Stimulated activated naive CD4-positive, alpha-beta T cell treated with Interleukin-2 at 50 U/mL for 16 hours (primary cell): ENCODE results near the gene LRRC14B.
"Not testable (repeated sequence)": the region's sequence is repeated elsewhere in the genome, so short reads cannot be mapped to it uniquely, and the experiment has no call there.

Experiments
- DNase-seq: peaks from one replicate; lab custom pipeline; 2025; lab: John Stamatoyannopoulos, UW

Gene LRRC14B

DNA sequence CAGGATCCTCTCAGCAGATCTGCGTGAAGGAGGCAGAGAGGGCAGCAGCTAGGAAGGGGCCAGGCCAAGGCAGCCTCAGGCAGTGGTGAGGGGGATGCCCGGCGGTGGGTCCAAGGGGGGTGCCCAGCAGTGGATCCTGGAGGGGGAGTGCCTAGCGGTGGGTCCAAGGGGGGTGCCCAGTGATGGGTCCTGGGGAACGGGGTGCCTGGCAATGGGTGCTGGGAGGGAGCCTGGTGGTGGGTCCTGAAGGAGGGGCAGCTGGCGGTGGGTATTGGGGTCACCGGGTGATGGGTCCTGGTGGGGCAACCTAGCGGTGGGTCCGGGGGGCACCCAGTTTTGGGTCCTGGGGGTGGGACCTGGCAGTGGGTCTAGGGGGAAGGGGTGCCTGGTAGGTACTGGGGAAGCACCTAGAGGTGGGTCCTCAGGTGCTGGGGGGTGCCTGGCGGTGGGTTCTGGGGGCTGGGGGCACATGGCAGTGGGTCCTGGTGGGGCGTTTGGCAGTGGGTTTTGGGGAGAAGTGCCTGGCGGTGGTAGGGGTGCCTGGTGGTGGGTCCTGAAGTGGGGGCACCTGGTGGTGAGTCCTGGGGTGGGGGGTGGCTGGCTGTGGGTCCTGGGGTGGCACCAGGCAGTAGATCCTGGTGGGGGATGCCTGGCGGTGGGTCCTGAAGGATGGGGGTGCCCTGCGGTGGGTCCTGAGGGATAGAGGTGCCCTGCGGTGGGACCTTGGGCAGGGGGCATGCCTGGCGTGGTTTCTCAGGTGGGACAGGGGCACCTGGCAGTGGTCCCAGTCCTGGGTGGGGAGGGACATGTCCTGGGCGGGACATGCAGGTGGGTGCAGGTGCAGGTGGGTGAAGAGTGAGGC, 1.9 kb downstream of the LRRC14B start:
- DNase-seq, result no peak

DNA sequence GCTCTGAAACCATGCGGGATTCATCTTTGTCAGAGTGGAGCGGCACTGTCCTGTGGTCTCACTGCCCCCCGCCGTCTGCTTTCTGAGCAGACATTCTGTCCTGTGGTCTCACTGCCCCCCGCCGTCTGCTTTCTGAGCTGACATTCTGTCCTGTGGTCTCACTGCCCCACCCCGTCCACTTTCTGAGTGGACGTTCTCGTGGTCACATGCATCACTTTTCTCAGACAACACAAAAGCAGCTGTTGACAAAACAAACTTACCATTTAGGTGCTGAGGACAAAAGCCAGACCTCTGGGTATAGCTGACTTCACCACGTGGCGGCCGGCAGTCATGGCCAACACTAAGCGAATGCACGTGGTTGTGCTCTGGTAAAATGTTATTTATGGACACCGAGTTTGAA, 2.8 kb downstream of the LRRC14B start:
- no peak for DNase-seq

DNA sequence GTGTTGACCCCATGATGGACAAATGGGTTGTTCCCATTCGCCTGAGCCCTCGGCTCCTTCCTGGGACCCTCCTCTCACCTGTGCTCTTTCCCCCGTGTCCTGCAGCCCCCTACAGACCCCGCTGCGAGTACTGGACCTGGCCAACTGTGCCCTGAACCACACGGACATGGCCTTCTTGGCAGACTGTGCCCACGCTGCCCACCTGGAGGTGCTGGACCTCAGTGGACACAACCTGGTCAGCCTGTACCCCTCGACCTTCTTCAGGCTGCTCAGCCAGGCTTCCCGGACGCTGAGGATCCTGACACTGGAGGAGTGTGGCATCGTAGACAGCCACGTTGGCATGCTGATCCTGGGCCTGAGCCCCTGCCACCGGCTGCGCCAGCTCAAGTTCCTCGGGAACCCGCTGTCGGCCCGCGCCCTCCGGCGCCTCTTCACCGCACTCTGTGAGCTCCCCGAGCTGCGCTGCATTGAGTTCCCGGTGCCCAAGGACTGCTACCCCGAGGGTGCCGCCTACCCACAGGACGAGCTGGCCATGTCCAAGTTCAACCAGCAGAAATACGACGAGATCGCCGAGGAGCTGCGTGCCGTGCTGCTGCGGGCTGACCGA, 3.4 kb downstream of the LRRC14B start:
- DNase-seq, result no peak

DNA sequence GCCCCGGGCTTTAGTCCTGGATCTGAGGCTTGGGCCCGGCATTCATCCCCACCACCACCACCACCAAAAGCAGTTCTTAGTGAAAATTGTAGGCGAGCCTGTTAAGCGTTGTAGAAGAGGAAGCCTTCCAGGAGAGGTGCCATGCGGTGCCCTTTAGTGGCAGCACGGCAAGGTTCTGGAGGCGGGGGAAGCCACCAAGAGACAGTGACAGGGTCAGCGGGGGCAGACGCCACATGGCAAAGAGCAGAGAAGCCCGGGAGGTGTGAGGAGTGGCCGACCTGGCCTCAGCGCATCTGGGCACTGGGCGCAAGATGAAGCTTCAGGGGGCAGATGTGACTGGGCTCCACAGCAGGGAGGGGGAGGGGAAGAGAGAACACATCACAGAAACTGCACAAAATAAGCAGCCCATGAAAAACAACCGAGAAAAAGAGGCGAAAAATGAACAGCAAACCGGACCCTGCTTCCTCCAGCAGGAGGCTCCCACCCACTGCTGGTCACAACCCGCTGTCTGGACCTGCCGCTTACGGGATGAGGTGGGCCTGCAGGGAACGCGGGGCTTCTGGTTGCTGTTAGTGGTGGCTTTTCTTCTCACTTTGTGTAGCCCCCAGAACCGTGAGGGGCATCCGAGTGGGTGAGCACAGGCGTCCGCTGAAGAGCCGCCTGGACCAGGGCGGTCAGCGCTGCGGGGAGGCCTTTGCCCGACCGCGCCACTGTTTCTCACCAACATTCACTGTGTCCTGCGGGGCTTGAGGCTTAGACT, 4.3 kb downstream of the LRRC14B start:
- DNase-seq, result no peak

DNA sequence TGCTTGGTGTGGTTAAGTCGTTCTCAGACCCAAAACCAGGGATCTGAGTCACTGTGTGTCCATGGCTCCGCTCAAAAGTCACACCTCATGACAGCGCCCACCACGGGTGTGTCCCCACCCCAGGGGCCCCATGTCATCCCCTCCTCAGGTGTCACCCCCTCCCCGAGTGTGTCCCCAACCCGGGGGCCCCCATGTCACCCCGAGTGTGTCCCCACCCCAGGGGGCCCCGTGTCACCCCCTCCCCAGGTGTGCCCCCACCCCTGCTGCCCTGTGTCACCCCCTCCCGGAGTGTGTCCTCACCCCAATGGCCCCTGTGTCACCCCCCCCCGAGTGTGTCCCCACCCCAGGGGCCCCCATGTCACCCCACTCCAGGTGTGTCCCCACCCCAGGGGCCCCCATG, 5.1 kb downstream of the LRRC14B start:
- DNase-seq, result no peak

DNA sequence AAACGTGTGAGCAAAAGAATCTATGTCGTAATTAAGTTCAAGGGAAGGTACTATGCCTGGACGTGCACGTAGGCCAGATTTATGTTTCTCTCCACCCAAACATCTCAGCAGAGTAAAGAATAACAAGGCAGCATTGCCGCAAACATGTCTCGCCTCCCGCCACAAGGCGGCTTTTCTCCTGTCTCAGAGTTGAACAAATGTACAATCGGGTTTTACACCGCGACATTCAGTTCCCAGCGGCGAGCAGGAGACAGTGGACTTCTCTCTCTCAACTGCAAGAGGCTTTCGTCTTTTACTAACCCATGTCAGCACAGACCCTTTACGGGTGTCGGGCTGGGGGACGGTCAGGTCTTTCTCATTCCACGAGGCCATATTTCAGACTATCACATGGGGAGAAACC, 5.7 kb downstream of the LRRC14B start:
- not testable (repeated sequence) for DNase-seq

DNA sequence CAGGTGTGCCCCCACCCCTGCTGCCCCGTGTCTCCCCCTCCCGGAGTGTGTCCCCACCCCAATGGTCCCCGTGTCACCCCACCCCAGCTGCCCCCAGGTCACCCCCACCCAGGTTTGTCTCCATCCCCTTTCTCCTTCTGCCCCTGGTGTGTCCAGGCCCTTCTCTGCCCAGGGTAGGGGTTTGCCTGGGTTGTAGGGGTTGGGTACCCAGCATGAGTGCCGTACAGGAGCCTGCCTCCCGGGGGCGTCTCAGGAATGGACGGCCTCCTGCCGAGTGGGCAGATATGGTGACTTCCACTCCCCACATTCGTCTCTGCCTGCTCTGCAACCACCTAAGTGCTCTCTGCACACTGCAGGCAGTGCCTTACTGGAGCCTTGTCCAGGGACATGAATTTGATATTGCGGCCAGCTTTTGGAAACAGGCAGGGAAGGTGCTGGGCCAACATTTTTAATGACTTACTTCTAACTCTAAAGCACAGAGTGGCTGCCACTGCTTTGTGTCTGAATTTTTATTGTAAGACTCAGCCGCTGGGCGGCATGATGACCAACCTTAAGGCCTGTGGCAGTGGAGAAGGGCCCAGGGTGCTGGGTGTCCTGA, 6.7 kb downstream of the LRRC14B start:
- no peak for DNase-seq

DNA sequence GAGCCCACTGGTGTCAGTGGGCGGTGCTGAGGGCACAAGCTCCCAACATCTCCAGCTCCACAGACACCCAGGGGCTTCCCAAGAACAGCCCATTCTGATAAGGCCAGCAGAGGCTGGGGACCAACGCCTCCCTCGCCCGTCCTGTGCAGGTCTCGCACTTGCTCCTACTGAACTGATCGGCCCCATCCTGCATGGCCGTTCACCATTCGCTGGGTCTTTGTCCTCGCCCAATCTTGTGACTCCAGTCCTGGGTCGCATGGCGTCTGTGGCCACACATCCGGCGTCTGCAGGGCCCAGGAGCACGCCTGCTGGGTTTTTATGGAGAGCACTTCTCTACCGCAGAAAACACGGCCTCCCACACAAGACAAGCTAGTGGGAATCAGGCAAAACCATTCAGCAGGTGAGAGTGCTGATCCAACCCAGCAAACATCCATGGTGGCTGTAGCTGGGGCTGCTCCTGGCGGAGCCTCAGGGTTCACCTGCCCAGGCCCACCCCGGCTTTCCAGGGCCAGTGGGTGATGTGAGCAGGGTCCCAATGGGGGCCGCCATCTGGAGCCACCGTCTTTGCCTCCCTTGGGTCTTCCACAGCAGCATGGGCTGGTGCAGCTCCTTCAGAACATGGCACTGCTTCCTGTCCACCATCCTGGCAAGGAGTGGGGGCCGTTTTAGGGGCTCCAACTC, 7.4 kb downstream of the LRRC14B start:
- no peak for DNase-seq

DNA sequence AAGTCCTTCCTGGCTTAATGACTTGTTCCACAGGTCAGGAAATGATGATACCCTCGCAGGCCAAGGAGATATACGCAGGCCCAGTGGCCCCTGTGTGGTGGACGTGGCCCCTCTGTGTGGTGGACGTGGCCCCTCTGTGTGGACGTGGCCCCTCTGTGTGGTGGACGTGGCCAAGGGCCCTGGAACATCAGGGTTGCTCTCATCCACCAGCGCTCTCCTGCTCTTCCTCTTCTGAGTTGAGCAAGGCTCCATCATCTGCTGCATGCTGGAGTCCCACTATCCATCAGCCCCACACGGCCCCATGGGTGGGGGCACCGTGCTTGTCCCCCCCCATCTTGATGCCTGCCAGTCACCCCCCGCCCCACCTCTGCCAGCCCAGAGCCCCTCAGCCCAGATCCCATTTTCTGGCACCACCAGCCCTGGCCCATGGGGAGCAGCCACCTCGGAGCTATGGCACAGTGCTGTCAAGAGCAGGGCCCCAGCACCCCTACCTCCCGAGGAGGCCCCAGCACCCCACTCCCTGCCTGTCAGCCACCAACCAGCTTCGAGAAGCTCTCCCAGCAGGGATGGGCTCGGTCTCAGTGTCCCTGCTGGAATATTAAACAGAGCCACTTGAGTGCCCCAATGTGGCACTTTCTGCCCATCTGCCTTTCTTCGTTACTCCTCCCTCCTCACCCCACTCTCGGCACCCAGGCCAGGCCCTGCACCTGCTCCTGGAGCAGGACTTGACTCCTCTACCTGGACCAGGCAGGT, 8.1 kb downstream of the LRRC14B start:
- no peak for DNase-seq

DNA sequence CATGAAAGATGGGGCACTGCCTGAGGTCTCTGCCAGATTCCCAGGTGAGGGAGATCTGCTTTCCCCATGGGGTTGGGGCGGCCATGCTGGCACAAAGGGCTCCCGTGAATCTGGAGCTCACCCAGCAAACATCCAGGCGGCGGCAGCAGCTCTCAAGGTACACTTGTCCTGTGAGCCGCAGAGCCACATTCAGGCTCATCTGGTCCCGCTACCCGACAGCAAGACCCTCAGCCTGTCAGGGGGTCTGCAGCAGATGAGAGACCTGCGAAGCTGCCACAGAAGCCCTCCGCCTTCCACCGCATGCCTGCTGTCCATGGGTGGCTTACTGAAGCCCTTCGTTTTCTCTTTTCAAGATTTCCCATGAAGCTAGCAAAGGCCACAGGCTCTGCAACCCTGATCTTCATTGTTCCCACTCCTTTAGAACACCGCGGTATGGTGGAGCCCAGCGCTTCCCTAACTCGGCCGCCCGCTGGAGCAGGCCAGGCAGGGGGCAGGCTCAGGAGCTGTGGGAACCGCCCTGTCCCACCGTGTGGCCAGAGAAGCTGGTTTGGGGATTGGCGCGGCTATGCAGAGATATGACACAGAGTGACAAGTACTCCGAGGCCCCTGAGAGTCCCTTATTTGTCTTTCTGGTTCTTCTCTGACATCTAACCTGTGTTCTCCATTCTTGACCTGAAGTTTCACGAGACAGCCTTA, 8.8 kb downstream of the LRRC14B start:
- DNase-seq, result no peak

DNA sequence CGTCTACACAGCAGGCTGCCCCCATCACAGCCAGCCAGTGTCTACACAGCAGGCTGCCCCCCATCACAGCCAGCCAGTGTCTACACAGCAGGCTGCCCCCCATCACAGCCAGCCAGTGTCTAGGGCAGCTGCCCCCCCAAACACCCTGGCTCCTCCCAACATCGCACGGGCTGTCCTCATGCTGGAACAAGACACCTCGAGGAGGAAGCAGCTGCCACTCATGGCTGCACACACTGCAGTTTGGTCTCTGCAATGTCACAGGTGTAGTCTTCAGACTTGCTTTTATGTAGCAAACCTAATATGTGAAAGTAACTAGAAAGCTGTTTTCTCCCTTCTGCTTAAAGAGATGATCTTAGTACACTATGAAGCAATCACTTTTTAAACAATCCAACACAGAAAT, 9.7 kb downstream of the LRRC14B start:
- DNase-seq, result no peak

DNA sequence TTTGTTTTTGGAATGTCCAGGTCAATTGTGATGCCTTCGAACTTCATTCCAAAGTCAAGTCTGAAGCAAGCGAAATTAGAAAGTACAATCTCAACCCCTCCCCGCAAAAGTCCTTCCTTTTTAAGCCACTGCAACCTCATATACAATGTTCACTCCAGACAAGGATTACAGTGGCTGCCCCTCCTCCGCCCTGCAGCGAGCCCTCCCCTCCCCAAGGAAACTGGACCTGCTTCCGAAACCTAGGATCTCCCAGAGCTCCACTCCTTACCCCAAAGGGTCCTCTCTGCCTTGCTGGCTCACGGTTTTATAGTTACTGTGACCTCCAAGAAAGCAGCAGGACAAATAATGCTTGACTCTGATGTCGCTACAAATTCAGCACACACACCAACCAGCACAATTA, 10.4 kb downstream of the LRRC14B start:
- no peak for DNase-seq

DNA sequence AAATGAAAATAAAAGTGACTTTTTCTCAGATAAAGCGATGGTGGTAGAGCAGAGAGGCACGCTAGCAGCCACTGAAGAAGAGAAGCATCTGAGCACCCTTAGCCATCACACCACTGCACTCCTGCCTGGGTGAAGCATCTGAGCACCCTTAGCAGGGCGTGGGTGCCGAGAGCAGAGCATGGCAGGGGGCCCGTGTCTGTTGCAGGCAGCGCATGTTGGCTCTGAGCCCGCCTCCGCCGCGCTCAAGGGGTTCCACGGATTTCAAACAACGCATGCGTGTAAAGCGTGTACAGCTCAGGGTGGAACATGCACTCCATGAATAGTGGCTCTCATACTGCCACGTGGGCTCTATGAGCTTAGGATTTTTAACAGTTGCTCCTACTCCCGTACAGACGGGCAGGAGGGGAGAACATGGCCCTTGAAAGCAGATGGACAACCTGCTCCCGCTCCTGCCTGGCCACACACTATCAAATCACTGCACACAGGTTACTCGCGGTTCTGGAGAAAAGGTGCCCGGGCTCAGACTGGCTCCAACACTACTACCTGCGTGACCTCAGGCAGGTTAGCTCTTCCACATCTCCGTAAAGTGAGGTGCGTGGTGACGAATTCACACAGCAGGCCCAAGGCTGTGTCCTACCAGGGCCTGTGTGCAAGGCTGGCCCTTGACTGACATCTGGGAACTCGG, 12.1 kb downstream of the LRRC14B start:
- DNase-seq, result no peak

DNA sequence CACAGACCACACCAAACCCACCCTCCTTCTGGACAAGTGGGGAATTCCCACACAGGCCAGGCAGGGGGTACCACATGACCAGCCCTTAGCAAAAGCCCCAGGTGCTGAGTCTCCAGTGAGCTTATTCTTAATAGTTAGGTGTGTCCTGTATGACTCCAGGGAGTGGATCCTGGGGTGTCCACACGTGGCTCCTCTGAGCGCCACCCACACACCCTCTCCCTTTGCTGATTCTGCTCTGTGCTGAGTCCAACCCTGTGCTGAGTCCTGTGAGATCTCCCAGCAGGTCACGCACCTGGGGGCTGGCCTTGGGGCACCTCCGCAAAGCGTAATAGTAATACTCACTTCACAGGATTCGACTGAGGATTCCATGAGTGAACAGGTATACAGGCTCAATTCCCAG, 12.7 kb downstream of the LRRC14B start:
- DNase-seq, result no peak

DNA sequence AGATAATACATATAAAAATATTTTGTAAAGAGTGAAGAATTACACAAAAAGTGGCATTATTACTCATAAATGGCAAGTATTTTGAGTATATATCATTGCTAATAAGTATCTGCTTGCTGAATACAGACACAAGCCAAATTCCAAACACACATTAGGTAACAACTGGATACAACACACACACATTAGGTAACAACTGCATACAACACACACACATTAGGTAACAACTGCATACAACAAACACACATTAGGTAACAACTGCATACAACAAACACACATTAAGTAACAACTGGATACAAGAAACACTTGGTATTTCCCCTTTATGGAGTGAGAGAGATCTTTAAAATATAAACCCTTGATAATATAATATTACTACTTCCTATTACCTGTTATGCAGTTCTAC, 13.2 kb downstream of the LRRC14B start:
- DNase-seq, result no peak

DNA sequence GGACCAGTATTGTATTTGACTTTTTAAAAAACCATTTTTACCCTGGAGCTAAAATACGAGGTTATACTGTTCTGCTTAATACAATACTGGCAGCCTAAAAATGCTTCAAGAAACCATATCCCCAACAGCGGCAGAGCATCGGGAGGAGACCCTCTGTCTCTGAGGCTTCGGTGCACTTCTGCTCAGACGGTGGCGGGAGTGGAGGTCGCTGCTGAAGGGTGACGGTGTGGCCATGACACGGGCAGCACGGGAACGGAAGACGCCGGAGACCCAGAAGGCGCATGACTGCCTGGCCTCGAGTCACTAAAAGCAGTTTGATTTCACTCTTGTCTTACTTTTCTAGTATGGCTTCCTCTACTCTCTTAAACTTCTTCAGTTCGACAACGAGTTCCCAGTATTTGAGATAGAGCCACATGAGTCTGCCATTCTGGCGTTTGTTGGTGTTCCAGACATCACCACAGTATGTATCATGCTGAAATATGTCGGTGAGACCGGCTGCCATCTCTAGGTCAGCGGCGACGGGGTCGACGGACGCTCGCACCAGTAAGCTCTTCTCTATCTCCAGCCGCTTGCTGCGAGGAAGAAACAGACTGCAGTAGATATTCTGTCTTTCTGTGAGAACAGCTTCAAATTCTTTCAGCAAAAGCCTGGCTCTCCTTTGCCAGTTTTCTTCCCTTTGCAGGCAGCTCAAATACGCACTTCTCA, 13.8 kb downstream of the LRRC14B start:
- DNase-seq, result no peak

DNA sequence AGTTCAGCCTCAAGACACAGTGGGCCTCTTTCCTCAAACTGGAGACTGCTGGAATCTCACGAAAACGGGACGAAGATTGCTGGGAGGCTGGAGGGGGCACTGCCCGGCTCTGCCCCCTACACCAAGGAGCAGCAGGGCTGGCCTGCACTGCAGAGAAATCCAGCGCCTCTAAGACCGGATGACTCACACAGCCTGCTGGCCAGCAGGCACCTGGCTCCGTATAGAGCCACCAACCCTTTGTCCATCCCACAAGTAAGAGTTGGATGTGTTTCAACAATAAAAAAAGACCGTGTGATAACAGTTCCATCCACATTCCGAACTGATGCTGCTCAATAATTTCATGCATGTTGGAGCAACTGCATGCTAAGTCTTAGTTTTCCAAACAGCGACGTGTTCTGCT, 15.1 kb downstream of the LRRC14B start:
- no peak for DNase-seq

DNA sequence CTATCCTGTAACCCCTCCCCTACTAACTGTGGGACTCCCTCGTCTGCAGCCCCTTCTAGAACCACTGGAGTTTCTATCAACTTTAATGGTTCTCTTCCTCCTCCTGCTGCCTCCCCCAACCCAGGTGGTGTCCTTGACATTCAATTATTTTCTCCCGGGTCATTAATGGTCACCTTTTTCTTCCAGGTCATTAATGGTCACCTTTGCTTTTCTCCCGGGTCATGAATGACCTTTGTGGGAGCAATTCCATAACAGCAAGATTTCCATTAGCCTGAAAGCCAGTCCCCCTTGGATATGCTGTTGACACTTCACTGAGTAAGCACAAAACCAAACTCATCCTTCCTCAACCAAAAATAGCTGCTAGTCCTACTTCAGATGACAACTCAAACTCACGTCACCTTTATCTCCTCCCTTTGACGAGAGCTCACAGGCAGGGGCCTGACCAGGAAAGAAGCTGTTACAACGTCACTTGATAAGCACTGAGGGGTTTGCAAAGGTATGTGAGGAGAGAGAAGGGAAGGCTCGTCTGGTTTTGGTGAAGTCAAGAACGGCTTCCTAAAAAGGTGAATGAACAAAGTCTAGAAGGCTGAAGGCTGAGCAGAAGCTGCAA, 15.7 kb downstream of the LRRC14B start:
- no peak for DNase-seq

DNA sequence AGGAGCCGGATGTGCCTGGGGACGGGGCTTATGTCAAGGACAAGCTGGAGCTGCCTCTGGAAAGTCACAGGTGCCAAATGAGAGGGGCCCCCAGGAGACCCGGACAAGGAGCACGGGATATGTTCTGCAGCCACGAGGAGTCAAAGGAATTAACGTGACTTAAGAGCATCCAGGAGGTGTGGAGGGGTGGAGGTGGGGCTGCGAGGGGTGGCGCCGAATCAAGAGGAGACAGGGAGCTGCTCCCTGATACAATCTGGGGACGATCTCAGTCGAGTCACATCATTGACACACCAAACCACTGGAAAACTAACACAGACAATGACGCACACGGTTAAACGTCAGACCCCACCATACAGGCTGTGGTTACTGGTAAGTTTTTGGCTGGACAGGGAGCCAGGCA, 16.3 kb downstream of the LRRC14B start:
- no peak for DNase-seq
